ENCODE measurements around the gene ROPN1L. TPM values are rescaled to one million over a fixed set of nuclear protein-coding genes. Genes with fewer than 3 reads are reported as not detected.

The ROPN1L gene
- total RNA-seq, 1 donor from 2014 or later = not detected

- H3K9ac ChIP-seq = no peak overlapping the region
- no peaks in the 10 kb centered on the region for H3K36me3 ChIP-seq
- peaks cover 10% of the 10 kb centered on the region for H3K9me3 Mint-ChIP-seq
- H3K4me3 ChIP-seq = no peak overlapping the region
- no peak for DNase-seq (ENCODE audit: low spot score)
- H3K27me3 ChIP-seq = no peaks in the 10 kb centered on the region
- no peaks in the 10 kb centered on the region for H4K20me1 ChIP-seq (ENCODE audit: low read depth)
- H3K4me3 Mint-ChIP-seq = no peak overlapping the region
- peaks cover 11% of the 10 kb centered on the region for H3F3A ChIP-seq (ENCODE audit: low read depth)
- peaks cover 8% of the 10 kb centered on the region for H3K4me1 Mint-ChIP-seq
- H3K79me2 ChIP-seq (ENCODE audit: low read depth) = no peaks in the 10 kb centered on the region
- no peak overlapping the region for H3K27ac ChIP-seq
- H3K36me3 Mint-ChIP-seq = no peaks in the 10 kb centered on the region
- H3K4me1 ChIP-seq = no peaks in the 10 kb centered on the region
- no peaks in the 10 kb centered on the region for H3K9me3 ChIP-seq (ENCODE audit: low read depth)
- TF ChIP-seq EZH2phosphoT487 (IDR thresholded peaks at IDR 0.05) (no peak), EZH2 (IDR thresholded peaks at IDR 0.05) (no peak)
- H3K27me3 Mint-ChIP-seq (ENCODE audit: insufficient read depth, low read depth) = peaks cover 9% of the 10 kb centered on the region
- no peak overlapping the region for H3K4me2 ChIP-seq
- no peak overlapping the region for H3K27ac Mint-ChIP-seq
- H2AFZ ChIP-seq (replicated peaks) = no peak overlapping the region
Measured at GRCh38 chr5:10478436-10478835, 36.8 kb downstream of the ROPN1L start.

- Mint-ChIP-seq H3K4me3 (no peak overlapping the region), H3K4me1 (peaks cover 9% of the 10 kb centered on the region), H3K27ac (no peak overlapping the region), H3K27me3 (ENCODE audit: insufficient read depth, low read depth) (peaks cover 11% of the 10 kb centered on the region), H3K9me3 (peaks cover 7% of the 10 kb centered on the region), H3K36me3 (no peaks in the 10 kb centered on the region)
- DNase-seq (ENCODE audit: low spot score) = no peak
- Histone ChIP-seq H3K4me2 (no peak overlapping the region), H3K9ac (no peak overlapping the region), H3K9me3 (ENCODE audit: low read depth) (no peaks in the 10 kb centered on the region), H3K79me2 (ENCODE audit: low read depth) (no peaks in the 10 kb centered on the region), H3F3A (ENCODE audit: low read depth) (peaks cover 11% of the 10 kb centered on the region), H2AFZ (replicated peaks) (no peak overlapping the region), H3K4me1 (no peaks in the 10 kb centered on the region), H4K20me1 (ENCODE audit: low read depth) (no peaks in the 10 kb centered on the region), H3K27me3 (no peaks in the 10 kb centered on the region), H3K36me3 (no peaks in the 10 kb centered on the region), H3K27ac (no peak overlapping the region), H3K4me3 (no peak overlapping the region)
- TF ChIP-seq EZH2 (IDR thresholded peaks at IDR 0.05) = no peak
- no peak for TF ChIP-seq EZH2phosphoT487 (IDR thresholded peaks at IDR 0.05)
- TF ChIP-seq CTCF (IDR thresholded peaks at IDR 0.05) = no peak
Measured at GRCh38 chr5:10479154-10479721, 37.6 kb downstream of the ROPN1L start.

GRCh38 chr5:10480237-10480985, 38.7 kb downstream of the ROPN1L start:
- H3K27me3 ChIP-seq = no peaks in the 10 kb centered on the region
- TF ChIP-seq EZH2phosphoT487 (IDR thresholded peaks at IDR 0.05) = no peak
- no peak for TF ChIP-seq EZH2 (IDR thresholded peaks at IDR 0.05)
- no peak for TF ChIP-seq CTCF (IDR thresholded peaks at IDR 0.05)
- H3F3A ChIP-seq (ENCODE audit: low read depth) = peaks cover 11% of the 10 kb centered on the region
- H4K20me1 ChIP-seq (ENCODE audit: low read depth) = no peaks in the 10 kb centered on the region
- no peaks in the 10 kb centered on the region for H3K36me3 ChIP-seq
- no peak overlapping the region for H2AFZ ChIP-seq (replicated peaks)
- no peaks in the 10 kb centered on the region for H3K36me3 Mint-ChIP-seq
- peaks cover 21% of the 10 kb centered on the region for H3K4me1 Mint-ChIP-seq
- no peak overlapping the region for H3K27ac ChIP-seq
- H3K4me1 ChIP-seq = no peaks in the 10 kb centered on the region
- H3K27me3 Mint-ChIP-seq (ENCODE audit: insufficient read depth, low read depth) = peaks cover 16% of the 10 kb centered on the region
- peak overlapping the region; percentile 61 for H3K27ac Mint-ChIP-seq
- no peak for DNase-seq (ENCODE audit: low spot score)
- no peaks in the 10 kb centered on the region for H3K79me2 ChIP-seq (ENCODE audit: low read depth)
- no peaks in the 10 kb centered on the region for H3K9me3 ChIP-seq (ENCODE audit: low read depth)
- H3K4me3 Mint-ChIP-seq = no peak overlapping the region
- H3K9ac ChIP-seq = no peak overlapping the region
- H3K4me2 ChIP-seq = no peak overlapping the region
- H3K9me3 Mint-ChIP-seq = peaks cover 5% of the 10 kb centered on the region
- H3K4me3 ChIP-seq = no peak overlapping the region

All from neural progenitor cell (in vitro differentiated cells).